ENCODE measurements around the gene ATP9A.
"Not testable (repeated sequence)": the region's sequence is repeated elsewhere in the genome, so short reads cannot be mapped to it uniquely, and the experiment has no call there.

Gene ATP9A

GRCh38 chr20:51731731-51732095 lies 36.5 kb downstream of the ATP9A start:
- in situ Hi-C loops (cut with MboI; ENCODE audit: low sequenced_read_pairs), result no loop called here

- in situ Hi-C loops (cut with MboI; ENCODE audit: low sequenced_read_pairs), result no loop called here
Observed at GRCh38 chr20:51729771-51730170, 38.4 kb downstream of the ATP9A start.

DNA sequence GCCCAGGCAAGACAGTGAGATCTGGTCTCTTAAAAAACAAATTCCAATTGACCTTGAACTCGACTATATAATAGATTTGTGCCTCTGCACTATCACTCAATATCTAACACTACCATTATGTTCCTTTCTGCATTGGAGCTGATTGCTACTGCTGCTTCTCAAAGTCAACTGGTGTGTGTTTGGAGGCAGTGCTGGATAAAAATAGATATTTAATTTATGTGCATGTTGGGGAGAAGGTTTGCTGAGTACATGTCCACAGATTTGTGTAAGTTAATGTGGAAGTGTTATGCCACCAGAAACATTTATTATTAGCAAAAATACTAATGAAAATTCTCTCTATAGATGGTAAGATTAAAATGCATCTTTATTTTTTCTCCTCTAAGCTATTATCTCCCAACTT lies 39.5 kb downstream of the ATP9A start:
- in situ Hi-C loops (cut with MboI; ENCODE audit: low sequenced_read_pairs), result no loop called here

DNA sequence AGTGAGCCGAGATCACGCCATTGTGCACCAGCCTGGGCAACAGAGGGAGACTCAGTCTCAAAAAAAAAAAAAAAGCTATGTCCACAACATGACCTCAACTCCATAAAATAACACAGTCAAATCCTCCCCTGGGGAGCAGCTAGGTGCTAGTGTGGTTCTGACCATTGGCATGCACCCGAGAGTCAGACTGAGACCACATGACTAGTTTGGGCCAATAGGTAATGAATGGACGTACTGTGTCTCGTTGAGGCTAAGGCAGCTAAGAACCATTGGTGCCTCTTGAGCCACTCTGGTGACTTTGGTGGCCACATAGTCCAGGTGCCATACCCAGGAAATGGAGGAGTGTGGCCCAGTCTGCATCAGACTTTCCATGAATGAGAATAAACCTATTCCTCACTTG lies 40.3 kb downstream of the ATP9A start:
- in situ Hi-C loops (cut with MboI; ENCODE audit: low sequenced_read_pairs), result no loop called here

DNA sequence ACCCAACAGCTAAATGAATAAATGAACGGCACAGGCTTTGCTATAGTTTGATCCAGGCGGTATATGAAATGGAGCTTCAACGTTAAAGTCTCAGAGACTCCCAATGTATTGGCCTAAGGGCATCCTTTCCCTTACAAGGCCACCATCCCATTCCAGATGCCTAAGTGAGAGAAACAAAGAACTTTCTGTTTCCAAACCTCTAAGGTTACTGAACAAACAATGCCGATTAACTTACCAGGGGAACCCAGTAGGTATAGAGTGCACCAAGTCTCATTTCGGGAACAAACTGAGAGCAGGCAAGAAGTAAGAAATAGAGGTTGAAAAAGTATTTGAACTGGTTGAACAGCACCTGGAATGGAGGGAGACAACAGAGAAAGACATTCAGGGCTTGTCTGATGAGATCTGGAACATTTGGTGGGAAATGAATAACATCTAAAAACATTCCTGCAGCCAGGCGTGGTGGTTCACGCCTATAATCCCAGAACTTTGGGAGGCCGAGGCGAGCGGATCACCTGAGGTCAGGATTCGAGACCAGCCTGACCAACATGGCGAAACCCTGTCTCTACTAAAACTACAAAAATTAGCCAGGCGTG lies 42.5 kb downstream of the ATP9A start:
- in situ Hi-C loops (cut with MboI; ENCODE audit: low sequenced_read_pairs), result no loop called here

- in situ Hi-C loops (cut with MboI; ENCODE audit: low sequenced_read_pairs), result not testable (repeated sequence)
Observed at GRCh38 chr20:51723026-51723425, 45.2 kb downstream of the ATP9A start.

DNA sequence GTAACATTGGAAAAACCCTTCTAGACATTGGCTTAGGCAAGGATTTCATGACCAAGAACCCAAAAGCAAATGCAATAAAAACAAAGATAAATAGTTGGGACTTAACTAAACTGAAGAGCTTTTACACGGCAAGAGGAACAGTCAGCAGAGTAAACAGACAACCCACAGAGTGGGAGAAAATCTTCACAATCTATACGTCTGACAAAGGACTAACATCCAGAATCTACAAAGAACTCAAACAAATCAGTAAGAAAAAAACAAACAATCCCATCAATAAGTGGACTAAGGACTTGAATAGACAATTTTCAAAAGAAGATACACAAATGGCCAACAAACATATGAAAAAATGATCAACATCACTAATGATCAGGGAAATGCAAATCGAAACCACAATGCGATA lies 45.9 kb downstream of the ATP9A start:
- in situ Hi-C loops (cut with MboI; ENCODE audit: low sequenced_read_pairs), result not testable (repeated sequence)

GRCh38 chr20:51720854-51721253 lies 47.3 kb downstream of the ATP9A start:
- in situ Hi-C loops (cut with MboI; ENCODE audit: low sequenced_read_pairs), result no loop called here

GRCh38 chr20:51720384-51720783 lies 47.8 kb downstream of the ATP9A start:
- in situ Hi-C loops (cut with MboI; ENCODE audit: low sequenced_read_pairs), result no loop called here

- in situ Hi-C loops (cut with MboI; ENCODE audit: low sequenced_read_pairs), result no loop called here
Observed at GRCh38 chr20:51715856-51716185, 52.4 kb downstream of the ATP9A start.

GRCh38 chr20:51715163-51715855 lies 52.9 kb downstream of the ATP9A start:
- in situ Hi-C loops (cut with MboI; ENCODE audit: low sequenced_read_pairs), result no loop called here

- in situ Hi-C loops (cut with MboI; ENCODE audit: low sequenced_read_pairs), result no loop called here
Observed at GRCh38 chr20:51713213-51713598, 55.0 kb downstream of the ATP9A start.

DNA sequence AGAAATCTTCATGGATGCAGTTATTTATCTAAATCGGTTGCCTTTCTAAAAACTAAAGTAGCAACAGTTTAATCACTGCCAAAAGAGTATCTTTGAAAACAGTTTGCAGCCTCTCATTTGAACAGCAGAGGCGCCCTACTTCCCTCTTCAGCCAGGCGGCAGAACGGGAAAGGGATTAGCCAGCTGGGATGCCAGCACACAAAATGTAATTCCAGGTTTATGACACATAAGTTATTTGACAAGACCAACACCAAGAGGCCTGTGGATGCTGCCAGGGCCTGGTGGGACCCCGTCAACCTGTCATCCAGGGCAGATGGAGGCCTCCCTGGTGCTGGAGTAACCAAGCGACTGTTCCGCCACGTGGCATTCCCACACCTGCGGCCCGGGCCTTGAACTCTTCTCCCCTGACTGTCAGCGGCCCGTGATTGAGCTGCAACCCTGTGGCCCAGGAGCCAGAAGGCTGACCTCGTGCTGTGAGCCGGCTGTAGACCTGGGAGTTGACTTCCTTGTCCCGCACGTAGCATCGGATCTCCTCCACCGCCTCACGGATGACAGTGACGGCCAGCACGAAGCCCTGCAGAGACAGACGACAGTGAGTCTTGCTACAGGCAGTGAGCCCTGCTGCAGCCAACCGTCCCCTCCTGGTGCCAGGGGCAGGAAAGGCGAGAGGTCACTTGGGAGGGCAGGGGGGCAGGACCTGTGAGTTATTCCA lies 55.5 kb downstream of the ATP9A start:
- in situ Hi-C loops (cut with MboI; ENCODE audit: low sequenced_read_pairs), result no loop called here

GRCh38 chr20:51711426-51711825 lies 56.8 kb downstream of the ATP9A start:
- in situ Hi-C loops (cut with MboI; ENCODE audit: low sequenced_read_pairs), result no loop called here

DNA sequence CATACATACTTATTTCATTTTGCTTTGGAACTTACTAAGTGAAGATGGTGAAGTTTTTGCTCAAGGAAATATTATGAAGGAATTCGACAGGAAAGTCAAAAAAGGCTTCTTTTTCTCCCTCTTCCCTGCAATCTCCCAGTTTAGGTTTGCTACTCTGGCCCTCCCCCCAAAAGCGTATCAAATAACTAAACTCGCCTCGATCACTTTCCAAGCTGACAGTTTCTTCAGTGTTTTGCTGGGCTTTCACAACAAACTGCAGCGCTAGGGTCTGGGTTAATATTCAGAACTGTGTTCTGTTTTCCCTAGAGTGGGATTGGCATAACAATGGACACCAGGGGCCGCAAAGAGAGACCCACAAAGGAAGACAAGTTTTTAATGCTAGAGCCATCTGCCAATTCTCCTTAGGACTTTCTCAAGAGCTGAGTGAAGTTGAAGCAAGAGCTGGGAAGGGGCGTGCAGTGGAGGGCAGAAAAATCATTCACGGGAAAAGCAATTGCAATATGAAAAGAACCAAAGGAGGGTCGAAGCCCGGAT lies 57.8 kb downstream of the ATP9A start:
- in situ Hi-C loops (cut with MboI; ENCODE audit: low sequenced_read_pairs), result no loop called here

- in situ Hi-C loops (cut with MboI; ENCODE audit: low sequenced_read_pairs), result no loop called here
Observed at GRCh38 chr20:51705400-51705799, 62.8 kb downstream of the ATP9A start.

- in situ Hi-C loops (cut with MboI; ENCODE audit: low sequenced_read_pairs), result no loop called here
Observed at GRCh38 chr20:51703400-51704287, 64.5 kb downstream of the ATP9A start.

DNA sequence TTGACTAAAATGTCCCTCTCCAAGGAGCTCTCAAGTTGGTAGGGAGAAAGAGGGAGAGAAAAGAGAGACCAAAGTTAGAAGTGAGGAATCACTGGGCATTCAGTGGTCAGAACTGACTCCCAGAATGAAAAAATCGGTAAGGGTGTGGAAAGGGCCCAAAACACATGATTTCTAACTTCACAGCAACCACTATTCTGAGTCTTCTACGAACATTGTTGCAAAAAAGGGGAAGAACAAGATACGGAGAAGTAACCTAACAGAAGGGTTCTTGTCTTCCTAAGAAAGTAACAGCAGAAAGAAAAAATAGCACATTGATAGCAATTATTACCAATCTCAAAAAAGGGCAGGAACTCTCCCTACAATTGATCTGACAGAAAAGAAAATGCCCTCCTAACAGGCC lies 65.6 kb downstream of the ATP9A start:
- in situ Hi-C loops (cut with MboI; ENCODE audit: low sequenced_read_pairs), result no loop called here

GRCh38 chr20:51700809-51701285 lies 67.3 kb downstream of the ATP9A start:
- in situ Hi-C loops (cut with MboI; ENCODE audit: low sequenced_read_pairs), result no loop called here

DNA sequence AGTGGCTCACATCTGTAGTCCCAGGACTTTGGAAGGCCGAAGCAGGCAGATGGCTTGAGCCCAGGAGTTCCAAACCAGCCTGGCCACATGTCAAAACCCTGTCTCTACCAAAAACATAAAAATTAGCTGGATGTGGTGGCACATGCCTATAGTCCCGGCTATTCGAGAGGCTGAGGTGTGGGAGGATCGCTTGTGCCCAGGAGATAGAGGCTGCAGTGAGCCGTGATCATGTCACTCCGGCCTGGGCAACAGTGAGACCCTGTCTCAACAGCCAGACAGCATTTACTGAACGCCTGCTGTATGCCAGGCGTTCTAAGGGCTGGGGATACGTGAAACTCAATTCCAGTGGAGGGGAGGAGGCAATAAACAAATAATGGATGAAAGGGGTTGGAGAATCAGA lies 69.9 kb downstream of the ATP9A start:
- in situ Hi-C loops (cut with MboI; ENCODE audit: low sequenced_read_pairs), result no loop called here

Measured in HL-60/S4 treated with phorbol 12-myristate 13-acetate at 8.2 ng/mL for 4 days and 3 days (cell line).